NCI-H748 (cell line): Measurements from ENCODE around the gene NUDT3.
A peak's percentile ranks its signal among the peaks of the same experiment; 100 is the strongest.
"Not testable (repeated sequence)": the region's sequence is repeated elsewhere in the genome, so short reads cannot be mapped to it uniquely, and the experiment has no call there.

Experiments used
- DNase-seq: peaks from one replicate; lab custom pipeline; 2025; ENCODE audit not compliant: unreplicated experiment; lab: John Stamatoyannopoulos, UW

NUDT3 gene

DNA sequence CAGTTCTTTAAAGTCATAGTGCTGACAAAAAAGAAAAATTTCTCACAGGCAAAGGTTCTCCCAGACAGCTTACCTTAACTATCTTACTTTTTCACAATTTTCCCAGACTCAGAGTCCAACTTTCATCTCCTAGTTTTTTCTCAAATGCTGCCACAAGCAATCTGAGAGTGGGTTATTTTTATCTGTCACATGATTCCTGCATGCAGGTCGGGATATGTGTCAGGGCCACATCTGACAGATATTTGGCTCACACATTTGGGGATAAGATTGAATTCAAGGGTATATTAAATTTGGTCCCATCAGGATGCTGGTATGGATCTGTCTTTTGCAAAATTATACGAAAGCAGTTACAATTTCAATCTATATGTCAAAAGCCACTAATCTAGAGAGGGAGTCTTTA is 93.5 kb downstream of the NUDT3 start:
- no peak for DNase-seq

DNA sequence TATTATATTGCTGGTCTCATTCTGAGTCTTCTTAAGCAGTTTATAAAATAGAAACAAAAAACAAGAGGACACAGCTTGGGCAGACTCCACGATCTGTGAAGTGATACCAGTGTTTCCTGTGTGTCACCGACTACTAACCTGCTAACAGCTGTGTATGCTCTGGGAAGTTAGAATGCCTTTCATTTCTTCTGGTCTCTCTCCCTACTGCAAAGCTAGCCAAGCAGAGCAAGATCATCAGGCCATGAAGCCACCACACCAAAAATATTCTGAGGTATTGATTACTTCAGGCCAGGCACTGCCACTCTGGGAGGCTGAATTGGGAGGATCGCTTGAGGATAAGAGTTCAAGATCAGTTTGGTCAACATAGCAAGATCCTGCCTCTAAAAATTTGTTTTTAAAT is 96.7 kb downstream of the NUDT3 start:
- no peak for DNase-seq

DNA sequence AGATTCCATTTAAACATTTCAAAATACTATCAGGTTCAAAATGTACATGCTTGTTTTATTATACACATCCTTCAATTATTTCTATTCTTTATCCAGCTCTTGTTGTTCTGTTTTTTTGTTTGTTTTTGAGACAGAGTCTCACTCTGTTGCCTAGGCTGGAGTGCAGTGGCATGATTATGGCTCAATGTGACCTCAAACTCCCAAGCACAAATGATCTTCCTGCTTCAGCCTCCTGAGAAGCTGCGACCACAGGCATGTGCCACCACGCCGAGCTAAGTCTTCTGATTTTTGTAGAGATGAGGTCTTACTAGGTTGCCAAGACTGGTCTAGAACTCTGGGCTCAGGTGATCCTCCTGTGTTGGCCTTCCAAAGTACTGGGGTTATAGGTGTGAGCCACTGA is 99.5 kb downstream of the NUDT3 start:
- no peak for DNase-seq

DNA sequence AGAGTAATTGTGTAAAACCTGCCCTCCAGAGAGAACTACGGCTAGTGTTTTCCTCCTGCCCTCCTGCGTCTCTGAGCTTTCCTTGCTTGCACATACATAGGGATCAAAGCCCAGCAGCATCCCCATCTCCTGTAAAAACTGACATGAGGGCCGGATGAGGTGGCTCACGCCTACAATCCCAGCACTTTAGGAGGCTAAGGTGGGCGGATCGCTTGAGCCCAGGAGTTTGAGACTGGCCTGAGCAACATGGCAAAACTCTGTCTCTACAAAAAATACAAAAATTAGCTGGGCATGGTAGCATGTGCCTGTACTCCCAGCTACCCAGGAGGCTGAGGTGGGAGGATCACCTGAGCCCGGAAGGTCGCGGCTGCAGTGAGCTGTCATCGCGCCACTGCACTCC is 103.3 kb downstream of the NUDT3 start:
- no peak for DNase-seq

DNA sequence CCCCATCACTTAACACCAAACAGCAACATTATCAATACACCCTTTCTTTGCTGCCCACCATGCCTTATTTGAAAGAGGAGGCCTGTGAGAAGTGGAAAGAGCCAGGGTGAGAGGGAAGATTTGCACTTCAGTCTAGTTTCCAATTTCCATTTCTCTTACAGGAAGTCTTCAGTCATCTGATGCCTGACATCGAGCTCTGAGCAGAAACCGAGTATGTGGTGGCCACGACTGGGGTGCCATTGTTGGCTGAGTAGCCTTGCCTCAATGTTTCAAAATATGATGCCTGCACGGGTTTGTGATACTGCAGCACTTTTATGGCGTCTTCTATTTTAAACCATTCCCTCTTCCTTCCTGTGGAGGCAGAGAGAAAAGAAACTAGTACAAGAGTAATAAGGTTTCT is 103.9 kb downstream of the NUDT3 start:
- DNase-seq, result no peak

DNA sequence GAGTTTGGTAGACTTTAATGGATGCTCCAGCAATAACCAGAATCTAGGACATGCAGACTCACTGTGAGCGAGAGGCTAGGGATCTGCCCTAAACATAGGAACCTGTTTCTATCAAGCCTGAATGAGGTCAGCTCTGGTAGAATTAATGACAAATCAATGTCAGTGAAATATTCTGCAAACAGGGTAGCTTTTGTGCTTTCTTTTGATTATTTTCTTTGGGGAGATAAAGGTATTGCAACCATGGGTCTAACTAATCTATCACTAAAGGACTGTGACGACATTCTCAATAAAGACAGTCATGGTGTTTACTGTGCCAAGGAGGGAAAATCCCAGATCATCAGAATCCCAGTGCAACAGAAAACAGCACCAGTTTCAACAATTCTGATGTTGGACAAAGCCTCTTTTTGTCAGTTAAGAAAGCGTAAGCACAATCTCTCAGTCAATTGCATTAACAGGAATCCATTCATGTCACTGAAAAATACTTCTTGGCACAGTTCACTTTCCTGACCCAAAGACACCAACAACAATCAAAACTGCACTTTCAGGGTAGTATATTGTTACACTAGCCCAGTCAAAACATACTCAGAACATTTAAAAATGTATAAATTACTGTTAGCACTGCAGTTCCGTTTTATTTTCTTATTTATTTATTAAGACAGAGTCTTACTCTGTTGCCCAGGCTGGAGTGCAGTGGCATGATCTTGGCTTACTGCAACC is 106.9 kb downstream of the NUDT3 start:
- no peak for DNase-seq

DNA sequence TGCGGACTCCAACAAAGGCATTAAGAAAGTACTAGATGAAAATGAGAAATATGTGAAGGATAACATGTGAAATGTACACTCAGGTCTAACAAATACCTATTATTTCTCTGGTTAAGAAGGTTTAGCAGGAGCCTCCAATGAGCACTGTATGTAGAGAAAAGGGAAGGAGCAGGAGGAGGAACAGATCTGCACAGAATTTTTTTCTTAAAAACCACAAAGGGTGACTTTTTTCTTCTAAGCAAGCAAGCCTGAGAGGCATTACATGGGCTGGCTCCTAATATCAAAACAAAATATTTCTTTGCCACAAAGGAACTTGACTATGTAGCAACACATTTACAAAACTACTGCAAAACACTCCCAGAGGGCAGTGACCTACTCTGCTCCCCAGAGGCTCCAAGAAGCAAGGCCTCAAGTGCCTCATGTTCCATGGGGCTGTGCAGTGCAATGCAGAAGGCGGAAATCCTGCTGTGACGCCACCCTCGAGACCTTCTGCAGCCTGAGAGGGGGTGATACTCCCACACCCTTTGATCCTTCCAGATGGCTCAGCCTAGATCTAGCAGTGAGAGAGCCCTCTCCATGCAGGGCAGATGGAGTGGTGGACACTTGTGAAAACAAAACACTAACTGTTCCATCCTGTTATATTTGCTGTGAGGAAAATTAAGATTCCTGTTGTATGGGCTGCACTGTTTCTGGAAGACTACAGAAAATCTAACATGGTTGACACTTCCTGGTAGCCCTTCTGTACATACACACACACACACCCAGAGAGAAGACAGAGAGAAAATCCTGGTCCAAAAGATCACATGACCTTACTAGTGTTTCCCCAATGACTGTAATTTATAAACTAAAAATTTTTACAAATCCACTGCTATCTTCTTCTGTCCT is 107.7 kb downstream of the NUDT3 start:
- DNase-seq, result no peak

DNA sequence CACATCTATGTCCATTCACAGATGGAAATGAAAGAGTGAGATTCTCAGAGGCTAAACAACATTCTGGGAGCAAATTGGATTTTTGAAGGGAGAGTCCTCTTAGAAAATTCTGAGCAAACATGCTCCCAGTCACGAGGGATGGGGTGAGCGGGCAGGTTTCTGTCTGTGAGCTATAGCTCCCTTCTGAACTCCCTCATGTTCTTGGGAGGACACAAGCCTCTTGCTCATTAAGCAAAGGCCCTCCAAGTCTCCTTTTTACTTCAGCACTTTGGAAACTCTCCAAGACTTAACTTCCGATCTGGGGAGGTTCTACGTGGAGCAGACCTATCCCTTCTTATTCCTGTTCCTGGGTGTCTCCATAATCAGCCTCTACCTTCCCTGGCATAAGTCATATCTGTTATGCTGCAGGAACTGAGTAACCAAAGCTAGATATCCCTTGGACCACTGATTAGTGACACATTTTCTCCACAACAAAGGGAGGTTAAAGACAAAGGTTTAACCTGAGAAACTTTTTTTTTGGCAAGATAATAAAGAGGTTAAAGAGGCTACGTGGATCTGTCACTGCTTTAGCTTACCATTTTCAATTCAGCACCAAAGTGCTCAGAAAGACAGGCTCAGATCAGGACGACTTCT is 110.7 kb downstream of the NUDT3 start:
- no peak for DNase-seq

DNA sequence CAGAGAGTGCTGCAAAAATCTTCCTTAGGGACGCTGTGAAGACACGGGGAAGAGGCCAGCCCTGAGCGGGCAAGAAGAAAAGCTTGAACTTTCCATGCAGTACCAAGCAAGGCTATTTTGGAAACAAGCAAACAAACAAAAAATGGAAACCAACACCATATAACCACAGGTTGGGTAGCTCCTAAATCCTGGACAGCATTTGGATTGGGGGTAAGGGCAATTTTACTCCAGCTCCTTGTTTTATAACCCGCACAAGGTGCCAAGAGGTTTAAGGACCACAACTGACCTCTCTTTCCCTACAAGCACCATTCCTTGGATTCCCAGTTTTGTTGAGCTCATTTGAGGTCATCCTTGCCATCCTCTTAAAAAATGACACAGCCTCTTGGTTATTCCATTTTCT is 112.3 kb downstream of the NUDT3 start:
- DNase-seq, result no peak

DNA sequence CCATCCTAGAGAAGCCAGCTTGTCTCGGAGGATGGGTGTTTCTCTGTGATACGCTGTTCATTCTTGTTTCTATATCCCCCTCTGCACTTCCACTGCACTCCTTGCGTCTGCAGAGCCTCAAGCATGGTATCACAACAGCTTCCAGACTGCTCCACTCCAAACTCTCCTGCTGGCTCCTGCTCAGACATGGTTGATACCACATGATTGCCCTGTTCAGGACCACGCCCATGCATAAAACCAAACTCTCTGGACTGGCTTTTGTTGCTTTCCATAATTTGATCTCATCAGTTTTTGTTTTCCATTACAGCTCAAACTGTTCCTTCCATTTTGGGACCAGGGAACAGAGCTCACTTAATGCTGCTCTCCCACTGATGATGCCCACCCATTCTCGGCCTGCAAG is 113.6 kb downstream of the NUDT3 start:
- DNase-seq, result no peak

DNA sequence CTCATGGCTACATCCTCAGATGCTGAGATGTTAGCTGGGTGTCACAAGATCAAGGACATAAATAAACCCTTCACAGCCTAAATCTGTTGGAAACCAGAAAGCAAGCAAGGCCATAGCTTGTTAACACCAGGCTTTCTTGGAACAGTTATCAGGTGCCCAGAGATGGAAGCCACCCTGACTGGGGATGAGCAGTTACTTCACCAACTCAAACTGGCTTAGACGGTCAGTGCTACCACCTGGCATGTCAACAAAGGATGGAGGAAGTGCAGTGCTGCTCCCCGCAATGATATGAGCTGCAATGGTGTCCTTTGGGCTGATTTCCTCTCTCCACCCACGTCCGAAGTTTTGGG is 114.7 kb downstream of the NUDT3 start:
- DNase-seq, result no peak

DNA sequence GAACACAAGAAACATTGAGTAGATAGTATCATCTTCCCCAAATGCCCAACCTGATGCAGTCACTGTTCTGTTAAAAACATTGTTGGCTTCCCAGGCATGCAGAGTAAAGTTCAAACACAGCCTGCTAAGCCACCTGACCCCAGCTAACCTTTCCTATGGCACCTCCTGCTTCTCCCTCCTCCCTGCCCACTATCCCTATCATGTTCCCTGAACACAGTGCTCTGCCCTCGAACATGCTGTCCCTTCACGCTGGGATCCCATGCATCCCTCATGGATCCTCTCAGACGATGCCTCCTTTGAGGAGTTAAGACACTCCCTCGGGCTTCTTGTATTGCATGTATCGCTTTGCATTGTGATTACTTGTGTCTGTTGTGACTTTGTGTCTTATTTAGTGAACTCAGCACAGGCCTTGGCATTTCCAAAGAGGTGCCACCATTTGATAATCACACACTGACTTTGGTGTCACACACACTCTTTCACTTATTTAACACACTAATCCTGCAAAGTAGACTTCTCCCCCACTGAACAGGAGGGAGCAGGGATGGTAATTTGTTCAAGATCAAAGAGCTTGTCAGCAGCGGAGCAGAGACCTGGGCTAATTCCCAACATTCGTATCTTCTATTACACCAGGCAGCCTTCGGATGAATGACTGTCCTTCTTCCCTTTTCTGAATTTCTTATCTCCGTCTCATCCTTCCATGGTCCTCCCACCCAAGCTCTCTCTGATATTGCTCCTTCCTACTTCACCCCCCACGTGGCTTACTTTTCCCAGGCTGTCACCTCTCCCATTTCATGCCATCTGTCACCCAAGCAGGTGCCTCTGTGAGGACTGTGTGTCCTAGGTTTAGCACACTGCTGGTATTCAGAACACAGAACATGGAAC is 115.3 kb downstream of the NUDT3 start:
- DNase-seq, result no peak

DNA sequence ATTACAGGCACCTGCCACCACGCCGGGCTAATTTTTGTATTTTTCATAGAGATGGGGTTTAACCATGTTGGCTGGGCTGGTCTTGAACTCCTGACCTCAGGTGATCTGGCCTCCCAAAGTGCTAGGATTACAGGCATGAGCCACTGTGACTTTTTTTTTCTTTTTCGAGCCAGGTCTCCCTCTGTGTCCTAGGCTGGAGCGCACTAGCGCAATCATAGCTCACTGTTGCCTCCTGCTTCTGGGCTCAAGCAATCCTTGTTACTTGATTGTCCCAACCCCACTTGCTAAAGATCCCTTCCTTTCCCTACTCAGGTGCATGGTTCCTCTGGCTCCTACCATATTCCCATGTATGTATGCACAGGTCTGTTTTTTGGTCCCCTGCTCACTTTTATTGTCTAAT is 116.3 kb downstream of the NUDT3 start:
- DNase-seq, result no peak

DNA sequence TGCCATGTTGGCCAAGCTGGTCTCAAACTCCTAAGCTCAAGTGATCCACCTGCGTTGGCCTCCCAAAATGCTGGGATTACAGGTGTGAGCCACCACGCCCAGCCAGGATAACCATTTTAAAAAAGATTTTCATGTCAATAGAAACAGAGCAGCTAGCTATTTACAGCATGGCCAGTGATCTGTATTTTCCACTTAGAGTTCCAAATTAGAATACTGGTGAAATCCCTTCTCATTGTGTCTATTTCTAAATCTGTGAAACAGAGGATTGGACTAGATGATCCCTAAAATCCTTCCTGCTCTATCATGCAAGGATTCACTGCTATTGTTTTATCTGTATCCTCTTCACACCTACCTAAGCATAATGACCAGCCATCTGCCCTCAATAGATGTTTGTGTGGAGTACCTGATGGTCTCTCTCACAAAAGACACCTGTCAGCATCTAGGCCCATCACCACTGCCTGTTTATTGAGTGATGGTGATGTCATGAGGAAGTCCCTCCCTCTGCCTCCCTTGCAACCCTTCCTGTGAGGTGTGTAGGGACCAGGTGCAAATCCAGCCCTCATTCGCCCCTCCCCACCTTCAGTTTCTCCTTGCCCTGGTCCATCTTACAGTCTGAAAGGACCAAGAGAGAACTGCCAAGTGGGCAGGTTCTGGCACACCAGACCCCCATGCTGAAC is 117.2 kb downstream of the NUDT3 start:
- peak; percentile 53 for DNase-seq

DNA sequence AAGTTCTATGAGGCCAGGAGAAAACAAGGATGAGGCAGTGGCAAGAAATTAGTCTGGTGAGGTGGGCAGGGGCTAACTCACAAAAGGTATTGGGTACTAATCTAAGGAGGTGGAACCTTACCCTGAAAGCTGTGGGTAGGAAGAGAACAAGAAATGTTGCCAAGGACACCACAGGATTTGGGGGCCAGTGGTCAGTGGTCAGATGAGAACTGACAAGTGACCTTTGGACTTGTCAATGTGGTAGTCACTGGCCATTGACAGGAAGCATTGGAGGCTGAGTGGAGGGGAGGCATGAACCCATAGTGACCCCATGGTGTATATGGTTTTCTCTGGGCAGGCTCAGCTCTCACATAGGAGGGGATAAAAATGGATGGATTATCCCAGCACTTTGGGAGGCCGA is 118.3 kb downstream of the NUDT3 start:
- DNase-seq, result no peak

DNA sequence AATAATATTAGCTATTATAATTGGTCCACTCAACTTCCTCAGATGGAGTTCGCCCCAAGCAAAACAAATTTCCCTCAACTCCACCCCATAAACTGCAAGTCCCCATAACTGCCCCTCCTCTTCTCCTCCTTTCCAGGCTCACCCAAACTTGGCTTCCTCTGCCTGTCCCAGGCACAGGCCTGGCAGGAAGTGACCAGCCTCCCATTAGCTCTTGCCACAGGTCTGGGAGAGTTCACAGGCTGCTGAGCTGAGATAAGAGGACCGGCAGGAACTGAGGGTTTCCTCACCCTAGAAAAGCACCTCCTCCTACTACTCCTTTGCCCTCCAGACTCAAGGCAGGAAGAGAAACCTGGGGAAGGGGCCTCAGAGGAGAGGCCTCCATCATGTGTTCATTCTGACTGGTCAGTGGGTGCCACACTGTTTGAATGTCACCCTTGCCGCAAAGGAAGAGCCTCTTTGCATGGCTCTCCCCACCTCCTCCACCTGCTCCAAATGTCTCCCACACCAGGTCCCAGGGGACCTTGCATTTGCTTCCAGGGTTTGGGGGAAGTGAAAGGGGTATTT is 119.1 kb downstream of the NUDT3 start:
- DNase-seq, result no peak

DNA sequence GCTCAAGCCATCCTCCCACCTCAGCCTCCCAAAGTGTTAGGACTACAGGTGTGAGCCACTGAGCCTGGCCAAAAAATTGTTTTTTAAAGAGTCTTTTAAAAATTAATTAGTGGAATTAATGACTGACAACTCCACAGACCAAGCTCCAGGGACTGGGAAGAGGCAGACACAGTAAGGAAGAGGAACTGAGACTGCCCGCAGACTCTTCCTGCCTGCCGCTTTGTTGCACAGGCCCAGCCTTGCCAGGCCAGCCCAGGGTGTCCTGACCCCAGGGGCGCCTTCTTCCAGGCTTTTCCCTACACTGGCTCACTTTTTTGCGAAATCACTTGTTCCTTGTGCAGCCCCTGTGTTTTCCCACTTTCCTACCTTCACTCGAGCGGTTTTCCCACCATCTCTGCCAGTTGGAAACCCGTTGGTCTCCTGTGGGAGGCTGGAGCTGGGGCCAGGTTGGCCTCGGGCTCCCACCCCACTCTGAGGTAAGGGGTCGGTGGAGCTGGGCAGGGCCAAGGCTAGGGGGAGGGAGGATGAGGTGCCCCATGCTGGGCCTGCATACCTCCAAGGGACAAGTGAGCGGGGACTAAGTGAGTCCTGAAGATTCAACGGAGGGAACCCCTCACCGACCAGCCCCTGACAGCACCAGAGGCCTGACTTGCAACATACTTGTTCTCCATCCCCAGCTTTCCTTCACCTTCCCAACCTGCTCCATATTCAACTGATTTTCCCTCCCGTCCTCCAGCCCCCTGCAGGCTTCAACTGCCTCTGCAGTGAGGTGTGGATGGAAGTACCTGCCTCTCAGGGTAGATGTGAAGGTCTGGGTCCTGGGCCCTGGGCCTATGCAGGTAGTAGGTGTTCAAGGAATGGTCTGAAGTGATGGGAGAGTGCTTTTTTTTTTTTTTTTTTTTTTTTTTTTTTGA is 120.2 kb downstream of the NUDT3 start:
- DNase-seq, result no peak

DNA sequence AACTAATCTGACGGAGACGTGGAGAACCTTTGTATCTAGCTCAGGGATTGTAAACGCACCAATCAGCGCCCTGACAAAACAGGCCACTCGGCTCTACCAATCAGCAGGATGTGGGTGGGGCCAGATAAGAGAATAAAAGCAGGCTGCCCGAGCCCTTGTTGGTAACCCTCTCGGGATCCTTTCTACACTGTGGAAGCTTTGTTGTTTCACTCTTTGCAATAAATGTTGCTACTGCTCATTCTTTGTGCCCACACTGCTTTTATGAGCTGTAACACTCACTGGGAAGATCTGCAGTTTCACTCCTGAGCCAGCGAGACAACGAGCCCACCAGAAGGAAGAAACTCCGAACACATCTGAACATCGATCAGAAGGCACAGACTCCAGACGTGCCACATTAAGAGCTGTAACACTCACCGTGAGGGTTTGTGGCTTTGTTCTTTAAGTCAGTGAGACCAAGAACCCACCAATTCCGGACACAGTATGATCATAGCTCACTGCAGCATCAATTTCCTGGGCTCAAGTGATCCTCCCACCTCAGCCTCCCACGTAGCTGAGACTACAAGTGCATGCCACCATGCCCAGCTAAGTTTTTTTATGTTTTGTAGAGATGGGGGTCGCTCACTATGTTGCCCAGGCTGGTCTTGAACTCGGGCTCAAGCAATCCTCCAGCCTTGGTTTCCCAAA is 122.7 kb downstream of the NUDT3 start:
- DNase-seq, result not testable (repeated sequence)

DNA sequence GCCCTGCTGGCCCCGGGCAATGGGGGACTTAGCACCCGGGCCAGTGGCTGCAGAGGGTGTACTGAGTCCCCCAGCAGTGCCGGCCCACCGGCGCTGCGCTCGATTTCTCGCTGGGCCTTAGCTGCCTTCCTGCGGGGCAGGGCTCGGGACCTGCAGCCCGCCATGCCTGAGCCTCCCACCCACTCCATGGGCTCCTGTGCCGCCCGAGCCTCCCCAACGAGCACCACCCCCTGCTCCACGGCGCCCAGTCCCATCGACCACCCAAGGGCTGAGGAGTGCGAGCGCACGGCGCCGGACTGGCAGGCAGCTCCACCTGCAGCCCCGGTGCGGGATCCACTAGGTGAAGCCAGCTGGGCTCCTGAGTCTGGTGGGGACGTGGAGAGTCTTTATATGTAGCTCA is 123.3 kb downstream of the NUDT3 start:
- not testable (repeated sequence) for DNase-seq
